ENCODE results near the gene MEPCE.

Gene MEPCE

GRCh38 chr7:100413346-100413745 is 16.3 kb upstream of the MEPCE start:
- Histone ChIP-seq H3K9me2 (replicated peaks; ENCODE audit: control insufficient read depth, low read length) (no peaks in the 10 kb centered on the region), H4K20me1 (ENCODE audit: control insufficient read depth, insufficient read depth, low read depth, low read length) (no peaks in the 10 kb centered on the region), H3K4me1 (ENCODE audit: control insufficient read depth, low read length) (peaks cover 25% of the 10 kb centered on the region), H3K79me2 (ENCODE audit: control insufficient read depth, low read length) (no peaks in the 10 kb centered on the region), H3K27ac (ENCODE audit: low read depth, low read length) (no peak overlapping the region), H3F3A (ENCODE audit: control insufficient read depth, insufficient read depth) (no peaks in the 10 kb centered on the region), H3K9me3 (ENCODE audit: control insufficient read depth, insufficient read depth, low read length) (no peaks in the 10 kb centered on the region), H3K4me3 (ENCODE audit: low read length) (peak overlapping the region; percentile 21), H3K36me3 (ENCODE audit: control insufficient read depth, low read length) (no peaks in the 10 kb centered on the region), H3K27me3 (ENCODE audit: control insufficient read depth, low read length) (peaks cover 10% of the 10 kb centered on the region; the same call in 1 of the 2 replicates), H3K4me2 (ENCODE audit: low read length) (peak overlapping the region; percentile 54)
- TF ChIP-seq CTCF (IDR thresholded peaks at IDR 0.05; ENCODE audit: low read depth, low read length, poor library complexity, severe bottlenecking) (no peak), EZH2phosphoT487 (IDR thresholded peaks at IDR 0.05; ENCODE audit: borderline replicate concordance, low read length) (no peak)

GRCh38 chr7:100413889-100414288 is 15.7 kb upstream of the MEPCE start:
- no peaks in the 10 kb centered on the region for H3K79me2 ChIP-seq (ENCODE audit: control insufficient read depth, low read length)
- H3K27me3 ChIP-seq (ENCODE audit: control insufficient read depth, low read length), result peaks cover 10% of the 10 kb centered on the region; the same call in 1 of the 2 replicates
- TF ChIP-seq CTCF (IDR thresholded peaks at IDR 0.05; ENCODE audit: low read depth, low read length, poor library complexity, severe bottlenecking) (no peak), EZH2phosphoT487 (IDR thresholded peaks at IDR 0.05; ENCODE audit: borderline replicate concordance, low read length) (no peak)
- H4K20me1 ChIP-seq (ENCODE audit: control insufficient read depth, insufficient read depth, low read depth, low read length), result no peaks in the 10 kb centered on the region
- H3K9me3 ChIP-seq (ENCODE audit: control insufficient read depth, insufficient read depth, low read length), result no peaks in the 10 kb centered on the region
- peaks cover 25% of the 10 kb centered on the region for H3K4me1 ChIP-seq (ENCODE audit: control insufficient read depth, low read length)
- H3K4me2 ChIP-seq (ENCODE audit: low read length), result peak overlapping the region; percentile 54
- no peaks in the 10 kb centered on the region for H3K9me2 ChIP-seq (replicated peaks; ENCODE audit: control insufficient read depth, low read length)
- H3K4me3 ChIP-seq (ENCODE audit: low read length), result no peak overlapping the region
- no peaks in the 10 kb centered on the region for H3K36me3 ChIP-seq (ENCODE audit: control insufficient read depth, low read length)
- no peak overlapping the region for H3K27ac ChIP-seq (ENCODE audit: low read depth, low read length)
- no peaks in the 10 kb centered on the region for H3F3A ChIP-seq (ENCODE audit: control insufficient read depth, insufficient read depth)

GRCh38 chr7:100415448-100415847 is 14.2 kb upstream of the MEPCE start:
- peaks cover 32% of the 10 kb centered on the region for H3K4me1 ChIP-seq (ENCODE audit: control insufficient read depth, low read length)
- 0 out of 2 replicates have a peak, but pooled peaks cover 3% of the 10 kb centered on the region for H3K27me3 ChIP-seq (ENCODE audit: control insufficient read depth, low read length)
- no peak overlapping the region for H3K27ac ChIP-seq (ENCODE audit: low read depth, low read length)
- no peaks in the 10 kb centered on the region for H3K79me2 ChIP-seq (ENCODE audit: control insufficient read depth, low read length)
- H3K36me3 ChIP-seq (ENCODE audit: control insufficient read depth, low read length), result no peaks in the 10 kb centered on the region
- H3K9me3 ChIP-seq (ENCODE audit: control insufficient read depth, insufficient read depth, low read length), result no peaks in the 10 kb centered on the region
- no peaks in the 10 kb centered on the region for H3F3A ChIP-seq (ENCODE audit: control insufficient read depth, insufficient read depth)
- H3K4me2 ChIP-seq (ENCODE audit: low read length), result no peak overlapping the region
- no peaks in the 10 kb centered on the region for H4K20me1 ChIP-seq (ENCODE audit: control insufficient read depth, insufficient read depth, low read depth, low read length)
- no peak overlapping the region for H3K4me3 ChIP-seq (ENCODE audit: low read length)
- TF ChIP-seq CTCF (IDR thresholded peaks at IDR 0.05; ENCODE audit: low read depth, low read length, poor library complexity, severe bottlenecking) (no peak), EZH2phosphoT487 (IDR thresholded peaks at IDR 0.05; ENCODE audit: borderline replicate concordance, low read length) (no peak)
- no peaks in the 10 kb centered on the region for H3K9me2 ChIP-seq (replicated peaks; ENCODE audit: control insufficient read depth, low read length)

All from DOHH2 (cell line).